H1 (cell line): ENCODE measurements around the gene NAP1L1. TPM values are rescaled to one million over a fixed set of nuclear protein-coding genes. Genes with fewer than 3 reads are reported as not detected.

ENCODE experiments used
- CTCF ChIA-PET: fragments of 300-600 bp; sonication (Branson Sonifier 250); formaldehyde crosslinking; loops from one replicate; lab custom pipeline; 2021; ENCODE audit not compliant: partially characterized antibody; lab: Charles Lee
- POLR2A ChIA-PET: fragments of 300-600 bp; sonication (Branson Sonifier 250); formaldehyde crosslinking; loops from one replicate; lab custom pipeline; 2021; ENCODE audit warnings: inconsistent platforms; ENCODE audit not compliant: partially characterized antibody; lab: Charles Lee
- DNase-seq, 2 experiments: peaks; one replicate each; pipeline versions ENCODE4 v3.0.0 to v3.0.0-alpha.2; 2010 to 2022; ENCODE audit warnings: low spot score in 2 of 2, low read depth in 1 of 2, mixed read lengths in 1 of 2
- FAIRE-seq: peaks from 2 replicates; lab custom pipeline; 2011; peaks lifted over from hg19 to GRCh38; lab: Jason Lieb, UNC
- H2AFZ ChIP-seq: 2 replicates; pipeline ENCODE4 v1.8.1; 2012; ENCODE audit warnings: low read length, inconsistent platforms
- H2AK5ac ChIP-seq: 2 replicates; pipeline ENCODE4 v1.6.1; 2013; ENCODE audit warnings: low read depth, low read length
- H2BK120ac ChIP-seq: replicated peaks from 2 replicates; pipeline ENCODE3; 2013; ENCODE audit warnings: low read depth, low read length, inconsistent platforms
- H2BK12ac ChIP-seq: 2 replicates; pipeline ENCODE4 v1.6.1; 2013; ENCODE audit warnings: low read depth, low read length
- H2BK15ac ChIP-seq: 2 replicates; pipeline ENCODE4 v1.6.1; 2013; ENCODE audit warnings: low read length
- H2BK20ac ChIP-seq: 2 replicates; pipeline ENCODE4 v1.6.1; 2013; ENCODE audit warnings: low read length
- H2BK5ac ChIP-seq: 2 replicates; pipeline ENCODE4 v1.6.1; 2013; ENCODE audit warnings: low read depth, low read length
- H3K14ac ChIP-seq: 2 replicates; pipeline ENCODE4 v1.6.1; 2013; ENCODE audit warnings: inconsistent platforms; ENCODE audit not compliant: insufficient read length
- H3K18ac ChIP-seq: 2 replicates; pipeline ENCODE4 v1.6.1; 2013; ENCODE audit warnings: low read length; ENCODE audit errors: extremely low read depth
- H3K23ac ChIP-seq: 2 replicates; pipeline ENCODE4 v1.6.1; 2013; ENCODE audit warnings: inconsistent platforms; ENCODE audit not compliant: insufficient read length
- H3K23me2 ChIP-seq: 2 replicates; pipeline ENCODE4 v1.6.1; 2013; ENCODE audit warnings: low read depth, low read length
- H3K27ac ChIP-seq: 2 replicates; pipeline ENCODE4 v1.6.1; 2011; ENCODE audit warnings: low read depth, low read length, inconsistent platforms
- H3K27me3 ChIP-seq, 4 experiments: replicated peaks in 1 of 4; 1 replicate in 1 of 4; 2 replicates in 3 of 4; pipeline versions ENCODE4 v1.6.1 to v1.8.1; 2011 to 2013; ENCODE audit warnings: low read length in 3 of 4, mild to moderate bottlenecking in 3 of 4, inconsistent platforms in 2 of 4, mixed read lengths in 2 of 4, moderate library complexity in 1 of 4; ENCODE audit not compliant: control insufficient read depth in 3 of 4, insufficient read depth in 3 of 4; ENCODE audit errors: extremely low read depth in 1 of 4
- H3K36me3 ChIP-seq, 4 experiments: 2 replicates each; pipeline versions ENCODE4 v1.6.1 to v1.8.1; 2011 to 2013; ENCODE audit warnings: mild to moderate bottlenecking in 4 of 4, low read length in 3 of 4, moderate library complexity in 2 of 4, control low read depth in 1 of 4, inconsistent platforms in 1 of 4; ENCODE audit not compliant: insufficient read depth in 4 of 4, control insufficient read depth in 2 of 4
- H3K4ac ChIP-seq: replicated peaks from 2 replicates; pipeline ENCODE3; 2013; ENCODE audit warnings: low read length, low read depth, mixed read lengths, inconsistent platforms; ENCODE audit not compliant: insufficient read length
- H3K4me1 ChIP-seq, 4 experiments: replicated peaks in 1 of 4; 1 replicate in 1 of 4; 2 replicates in 3 of 4; pipeline versions ENCODE4 v1.6.1 to v1.8.1; 2011 to 2013; ENCODE audit warnings: low read length in 3 of 4, inconsistent platforms in 2 of 4, mixed read lengths in 1 of 4; ENCODE audit not compliant: insufficient read depth in 4 of 4, control insufficient read depth in 3 of 4
- H3K4me2 ChIP-seq, 2 experiments: 2 replicates each; pipeline versions ENCODE4 v1.6.1 to v1.8.1; 2011 to 2013; ENCODE audit warnings: low read depth in 2 of 2, low read length in 2 of 2, control low read depth in 1 of 2, inconsistent platforms in 1 of 2, mild to moderate bottlenecking in 1 of 2; ENCODE audit not compliant: insufficient read depth in 1 of 2
- H3K4me3 ChIP-seq, 4 experiments: fragments of 200-600, 300-600 bp in 1 of 4; sonication (generic), shearing (Covaris generic), sonication (Bioruptor Twin) in 1 of 4; 2 replicates each; pipeline versions ENCODE4 v1.5.1 to v1.8.1; 2011 to 2016; ENCODE audit warnings: low read length in 4 of 4, low read depth in 3 of 4, control low read depth in 2 of 4, inconsistent platforms in 2 of 4, mild to moderate bottlenecking in 2 of 4, mixed read lengths in 1 of 4, moderate library complexity in 1 of 4; ENCODE audit not compliant: insufficient read depth in 2 of 4; ENCODE audit errors: extremely low read depth in 1 of 4
- H3K56ac ChIP-seq: replicated peaks from 2 replicates; pipeline ENCODE3; 2013; ENCODE audit warnings: low read depth, mild to moderate bottlenecking, mixed read lengths, low read length, inconsistent platforms; ENCODE audit not compliant: insufficient read length
- H3K79me1 ChIP-seq: 2 replicates; pipeline ENCODE4 v1.6.1; 2013; ENCODE audit warnings: low read depth, low read length, control low read depth
- H3K79me2 ChIP-seq, 2 experiments: 2 replicates each; pipeline versions ENCODE4 v1.6.1 to v1.8.1; 2012 to 2013; ENCODE audit warnings: low read length in 2 of 2, mild to moderate bottlenecking in 2 of 2, inconsistent platforms in 1 of 2; ENCODE audit not compliant: insufficient read depth in 2 of 2, control insufficient read depth in 1 of 2
- H3K9ac ChIP-seq, 4 experiments: replicated peaks in 1 of 4; 1 replicate in 1 of 4; 2 replicates in 3 of 4; pipeline versions ENCODE4 v1.6.1 to v1.8.1; 2011 to 2013; ENCODE audit warnings: low read depth in 3 of 4, low read length in 3 of 4, control low read depth in 2 of 4, mild to moderate bottlenecking in 2 of 4, moderate library complexity in 2 of 4, inconsistent platforms in 1 of 4; ENCODE audit errors: extremely low read depth in 1 of 4
- H3K9me3 ChIP-seq, 2 experiments: 2 replicates each; pipeline versions ENCODE4 v1.6.1 to v1.8.1; 2012 to 2013; ENCODE audit warnings: mild to moderate bottlenecking in 2 of 2, moderate library complexity in 2 of 2, control low read depth in 1 of 2, inconsistent platforms in 1 of 2, low read depth in 1 of 2, low read length in 1 of 2, mixed read lengths in 1 of 2; ENCODE audit not compliant: insufficient read depth in 2 of 2
- H4K20me1 ChIP-seq, 2 experiments: replicated peaks in 1 of 2; 2 replicates each; pipeline versions ENCODE3 to v1.8.1; 2011 to 2013; ENCODE audit warnings: inconsistent platforms in 2 of 2, low read length in 2 of 2, mild to moderate bottlenecking in 1 of 2; ENCODE audit not compliant: insufficient read depth in 2 of 2, control insufficient read depth in 1 of 2
- H4K5ac ChIP-seq: 2 replicates; pipeline ENCODE4 v1.6.1; 2013; ENCODE audit warnings: low read length, low read depth, mixed read lengths, inconsistent platforms; ENCODE audit not compliant: insufficient read length
- H4K8ac ChIP-seq: 2 replicates; pipeline ENCODE4 v1.8.0; 2013; ENCODE audit warnings: mild to moderate bottlenecking, moderate library complexity, low read length, inconsistent platforms; ENCODE audit not compliant: insufficient read depth; ENCODE audit errors: extremely low read depth
- H4K91ac ChIP-seq: replicated peaks from 2 replicates; pipeline ENCODE3; 2013; ENCODE audit warnings: low read length, mixed read lengths, inconsistent platforms; ENCODE audit not compliant: insufficient read length
- EZH2 ChIP-seq: fragments of 200-600 bp; sonication (generic); IDR thresholded peaks from 2 replicates; pipeline ENCODE4 v1.7.1; 2012; ENCODE audit warnings: low read depth, mild to moderate bottlenecking, moderate library complexity, low read length, inconsistent platforms; ENCODE audit not compliant: severe bottlenecking
- JUN ChIP-seq: IDR thresholded peaks from 2 replicates; pipeline ENCODE4 v1.6.1; 2011; ENCODE audit warnings: low read depth, mild to moderate bottlenecking, improper control_type of control experiment, low read length
- RAD21 ChIP-seq, 2 experiments: IDR thresholded peaks in 1 of 2; conservative IDR thresholded peaks in 1 of 2; 2 replicates each; pipeline ENCODE4 v1.6.1; 2011; ENCODE audit warnings: low read depth in 2 of 2, low read length in 2 of 2, improper control_type of control experiment in 1 of 2, inconsistent platforms in 1 of 2, mild to moderate bottlenecking in 1 of 2, moderate library complexity in 1 of 2
- WGBS, 2 experiments: shearing (Covaris generic) in 1 of 2; methylation state at CpG; one replicate each; pipeline versions ENCODE4 v1.1.6 to v1.1.7; 2013 to 2015; ENCODE audit warnings: low lambda C conversion rate in 2 of 2, mixed read lengths in 2 of 2, inconsistent platforms in 1 of 2, low coverage in 1 of 2, missing lambda C conversion rate in 1 of 2; ENCODE audit not compliant: insufficient replicate concordance in 2 of 2, insufficient coverage in 1 of 2, insufficient read length in 1 of 2; ENCODE audit errors: extremely low coverage in 1 of 2, missing lambda C conversion rate in 1 of 2; 5-methylcytosine and 5-hydroxymethylcytosine counted together
- polyA plus RNA-seq, 7 experiments: library from polyadenylated mRNA; depleted of rRNA in 3 of 7; stranded (reverse) in 5 of 7; unstranded in 2 of 7; fragments of >200 nt in 5 of 7; fragments of 200-250 nt in 2 of 7; gene quantifications; 1 replicate in 5 of 7; 2 replicates in 1 of 7; 4 replicates in 1 of 7; pipeline versions ENCODE4 v1.2.1 to v1.2.3, GENCODE V29; 2011 to 2013; ENCODE audit warnings: missing spikeins in 2 of 7, mixed read lengths in 2 of 7
- total RNA-seq: library from RNA; stranded (reverse); fragmentation: NEBNext Ultra II Directional; extraction: Animal tissue kit (Norgen Biotek cat#: 25700); gene quantifications from 2 replicates; pipeline ENCODE4 v1.2.1, GENCODE V29; 2021

The NAP1L1 gene
- total and polyA plus RNA-seq, 2 of the 8 experiments (the other 6 are each of a cell fraction or from before 2014, with no cell fraction given) = 202 to 1,159 TPM

DNA sequence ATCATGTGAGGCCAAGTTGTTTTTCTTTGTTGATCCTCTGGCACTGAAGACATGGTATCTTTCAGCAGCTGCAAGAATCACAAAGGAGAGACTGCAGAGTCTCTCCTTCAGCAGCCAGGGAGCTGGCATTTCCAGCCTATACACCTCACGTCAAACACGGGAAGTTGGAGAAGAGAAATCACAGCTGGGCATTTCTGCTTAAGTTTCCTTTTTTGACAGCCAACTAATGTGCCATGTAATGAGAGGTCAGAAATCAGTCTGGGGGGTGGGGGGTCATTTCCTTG lies 81.2 kb downstream of the NAP1L1 start:
- no peak overlapping the region for H3K4ac ChIP-seq
- H3K79me2 ChIP-seq = no peaks in the 10 kb centered on the region; a peak in 1 of 4 replicates
- H3K56ac ChIP-seq = no peak overlapping the region
- H2BK120ac ChIP-seq = no peak overlapping the region
- H2BK5ac ChIP-seq = no peak overlapping the region
- H3K79me1 ChIP-seq = no peaks in the 10 kb centered on the region; the same call in 1 of the 2 replicates
- no peaks in the 10 kb centered on the region for H3K27me3 ChIP-seq
- FAIRE-seq = no peak
- H3K4me2 ChIP-seq = no peak overlapping the region
- H2BK15ac ChIP-seq = no peak overlapping the region
- ChIA-PET CTCF (interaction anchor here (0.8 to 1.7 kb wide), 2 partner anchors 392 to 477 kb away, joined by 4 to 5 read pairs; no protein-coding TSS in a partner anchor), POLR2A (interaction anchor here (1.0 to 1.4 kb wide), 2 partner anchors 28 to 43 kb away, joined by 3 read pairs; partner anchors contain the start of gene PHLDA1)
- H4K8ac ChIP-seq = no peak overlapping the region
- H4K20me1 ChIP-seq = peaks cover 0 to 3% of the 10 kb centered on the region in 2 experiments
- H2BK20ac ChIP-seq = no peak overlapping the region; the same call in 1 of the 2 replicates
- no peak for DNase-seq
- no peak overlapping the region for H2AK5ac ChIP-seq
- no peak overlapping the region for H3K4me3 ChIP-seq
- peaks cover 0 to 6% (median 4%) of the 10 kb centered on the region in 4 experiments; a peak in 6 of 7 replicates for H3K4me1 ChIP-seq
- H3K14ac ChIP-seq = no peak overlapping the region
- peaks cover 4 to 6% of the 10 kb centered on the region in 2 experiments; a peak in 3 of 4 replicates for H3K9me3 ChIP-seq
- TF ChIP-seq EZH2 (no peak), RAD21 (IDR thresholded peaks at IDR 0.05 in 1 of 2, conservative IDR thresholded peaks at IDR 0.05 in 1 of 2; ENCODE audit: low read depth in 2 of 2, low read length in 2 of 2) (peak in 1 of 2 experiments; percentile 13; a peak in 1 of 4 replicates), JUN (no peak)
- no peak overlapping the region for H3K23ac ChIP-seq
- no peak overlapping the region for H4K5ac ChIP-seq
- no peak overlapping the region for H3K18ac ChIP-seq
- H4K91ac ChIP-seq = no peak overlapping the region
- H3K23me2 ChIP-seq = peaks cover 6% of the 10 kb centered on the region; the same call in 1 of the 2 replicates
- 83% methylated on average over 2 of the region's 2 CpGs; no CpG with 5 or more reads in 1 of the 2 experiments for WGBS, 2 experiments
- no peak overlapping the region for H2AFZ ChIP-seq
- H2BK12ac ChIP-seq = no peak overlapping the region
- no peak overlapping the region for H3K9ac ChIP-seq
- H3K27ac ChIP-seq = no peak overlapping the region
- H3K36me3 ChIP-seq = peaks cover 0 to 3% (median 0%) of the 10 kb centered on the region in 4 experiments; a peak in 1 of 8 replicates
